ENCODE data around the gene FHOD3. TPM values are rescaled to one million over a fixed set of nuclear protein-coding genes. Genes with fewer than 3 reads are reported as not detected.
A peak's percentile ranks its signal among the peaks of the same experiment; 100 is the strongest.

FHOD3 gene
- under 0.01 TPM in 2 replicates for total RNA-seq

DNA sequence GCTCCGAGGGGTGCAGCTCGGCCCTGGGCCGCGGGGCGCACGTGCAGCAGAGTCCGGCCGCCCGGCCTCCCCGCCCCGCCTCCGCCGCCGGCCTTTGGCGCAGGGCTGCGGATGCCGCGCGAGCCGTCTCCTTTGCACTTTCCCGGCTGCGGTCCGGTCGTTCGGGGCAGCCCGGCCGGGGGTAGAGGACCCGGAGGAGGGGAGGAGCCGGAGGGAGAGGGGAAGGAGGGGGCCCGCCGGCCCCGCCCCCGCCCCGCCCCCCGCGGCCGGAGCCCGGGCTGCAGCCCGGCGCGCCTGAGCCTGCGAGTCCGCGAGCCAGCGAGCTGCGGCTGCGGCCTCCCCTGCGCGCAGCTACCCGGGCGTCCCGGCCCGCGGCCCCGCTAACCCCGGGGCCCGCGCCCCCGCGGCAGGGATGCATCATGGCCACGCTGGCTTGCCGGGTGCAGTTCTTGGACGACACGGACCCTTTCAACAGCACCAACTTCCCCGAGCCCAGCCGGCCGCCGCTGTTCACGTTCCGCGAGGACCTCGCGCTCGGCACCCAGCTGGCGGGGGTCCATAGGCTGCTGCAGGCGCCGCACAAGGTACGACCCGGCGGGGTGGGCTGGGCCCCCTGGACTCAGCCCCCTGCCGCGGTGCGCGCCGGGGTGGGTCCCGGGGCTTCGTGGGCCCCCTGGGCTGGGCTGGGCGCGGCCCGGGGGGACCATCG is at the start of gene FHOD3:
Gene FHOD3 (plus strand): TSS at position 297 of the 709 bp plus-strand sequence. CDS start 123 bp downstream, at position 420.
- peak in 1 of 2 donors; percentile 46 for DNase-seq (ENCODE audit: low read depth in 2 of 2)

DNA sequence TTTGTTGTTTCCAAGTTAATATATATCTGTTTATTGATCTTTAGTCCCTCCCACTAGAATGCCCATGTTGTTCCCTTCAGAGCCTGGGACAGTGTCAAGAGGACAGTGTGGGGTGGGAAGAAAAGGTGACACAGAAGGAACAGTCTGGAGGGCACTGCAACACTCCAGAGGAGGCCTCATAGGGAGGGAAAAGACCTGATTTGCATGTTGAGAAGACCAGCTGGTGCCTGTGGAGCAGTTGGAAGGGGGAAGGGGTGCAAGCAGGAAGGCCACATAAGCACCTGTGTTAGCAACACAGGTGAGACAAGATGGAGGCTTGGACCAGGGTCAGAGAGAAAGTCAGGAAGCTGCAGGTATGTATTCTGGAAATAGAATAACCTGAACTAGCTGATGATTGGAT is 48.1 kb upstream of the FHOD3 start:
- DNase-seq (ENCODE audit: low read depth in 2 of 2) = no peak

GRCh38 chr18:36250827-36251226 is 46.7 kb upstream of the FHOD3 start:
- no peak for DNase-seq (ENCODE audit: low read depth in 2 of 2)

DNA sequence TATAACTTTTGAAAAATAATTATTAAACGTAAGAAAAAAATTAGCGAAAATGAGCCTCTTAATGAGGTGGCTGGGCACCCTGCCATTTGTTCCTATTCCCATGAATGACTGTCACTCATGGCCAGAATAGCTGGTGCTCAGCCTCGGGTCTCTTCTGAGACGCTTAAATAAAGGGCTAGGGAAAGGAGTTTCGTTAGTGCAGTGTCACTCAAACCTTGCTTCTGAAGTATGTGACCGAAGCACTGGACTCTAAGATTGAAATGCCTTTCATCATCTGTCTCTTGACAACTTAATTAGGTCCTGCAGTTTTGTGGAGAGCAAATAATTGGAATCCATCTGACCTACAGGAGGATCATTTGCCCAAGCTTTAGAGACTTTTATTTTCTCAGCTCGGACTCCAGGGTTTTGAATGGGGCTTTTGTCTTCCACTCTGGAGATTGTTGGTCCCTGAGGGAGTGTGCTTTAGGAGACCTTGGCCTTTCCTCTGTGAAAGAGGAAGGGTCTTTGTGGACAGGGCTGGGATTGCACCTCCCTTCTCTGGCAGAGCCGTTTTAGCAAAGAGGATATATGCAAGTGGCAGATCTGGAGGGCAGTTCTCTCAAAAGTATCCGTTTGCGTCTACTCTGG is 42.3 kb upstream of the FHOD3 start:
- DNase-seq (ENCODE audit: low read depth in 2 of 2) = no peak

DNA sequence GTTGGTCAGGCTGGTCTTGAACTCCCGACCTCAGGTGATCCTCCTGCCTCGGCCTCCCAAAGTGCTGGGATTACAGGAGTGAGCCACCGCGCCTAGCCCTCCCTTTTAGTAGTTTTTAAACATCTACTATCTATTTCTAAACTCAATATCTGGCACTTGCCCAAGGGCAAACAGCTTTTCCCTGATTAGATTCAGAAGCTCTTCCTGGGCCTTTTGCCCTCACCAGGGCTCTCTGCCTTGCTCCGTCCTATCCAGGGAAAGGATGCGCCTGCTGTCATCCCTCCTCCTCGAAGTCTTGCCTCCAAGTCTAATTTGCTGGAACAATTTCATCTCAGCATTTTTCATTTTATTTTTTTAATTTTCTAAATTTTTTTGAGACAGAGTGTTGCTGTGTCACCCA is 41.4 kb upstream of the FHOD3 start:
- DNase-seq (ENCODE audit: low read depth in 2 of 2) = no peak

GRCh38 chr18:36262971-36263370 is 34.5 kb upstream of the FHOD3 start:
- DNase-seq (ENCODE audit: low read depth in 2 of 2) = no peak

- DNase-seq (ENCODE audit: low read depth in 2 of 2) = no peak
Observed at GRCh38 chr18:36264283-36264682, 33.2 kb upstream of the FHOD3 start.

DNA sequence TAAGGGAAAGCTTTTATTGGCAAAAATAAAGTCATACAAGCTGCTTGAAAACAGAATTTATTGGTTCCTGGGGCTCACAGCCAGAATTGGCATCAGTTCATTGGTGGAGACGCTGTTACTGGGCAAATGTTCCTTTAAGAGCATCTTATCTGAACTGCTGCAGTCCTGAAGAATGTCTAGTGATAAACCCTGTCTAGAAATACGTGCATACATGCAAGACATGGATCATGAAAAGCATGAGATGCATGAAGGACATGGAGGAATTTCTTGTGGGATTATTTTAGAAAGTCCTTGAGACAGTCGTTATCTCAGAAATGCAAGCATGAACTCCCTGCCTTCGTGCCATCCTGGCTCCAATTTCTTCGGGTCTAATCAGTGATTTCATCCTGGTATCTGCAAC is 32.5 kb upstream of the FHOD3 start:
- no peak for DNase-seq (ENCODE audit: low read depth in 2 of 2)

DNA sequence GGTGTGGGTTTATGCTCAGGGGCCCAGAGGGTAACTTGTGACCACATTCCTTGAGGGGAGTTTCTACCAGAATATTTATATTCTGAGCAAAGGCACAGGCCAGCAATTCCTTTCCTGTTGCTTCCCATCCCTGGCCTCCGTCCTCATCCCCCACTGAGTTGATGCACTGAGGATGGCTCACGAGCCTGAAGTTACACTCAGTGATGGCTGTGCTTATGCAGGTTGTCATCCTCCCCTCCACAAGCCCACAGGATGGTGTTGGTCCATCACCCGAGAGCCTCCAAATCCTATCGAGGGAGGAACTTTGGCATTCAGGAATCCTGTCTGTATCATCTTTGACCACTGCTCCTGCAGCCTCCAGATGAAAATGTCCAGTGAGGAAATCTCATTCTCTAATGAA is 28.4 kb upstream of the FHOD3 start:
- no peak for DNase-seq (ENCODE audit: low read depth in 2 of 2)

GRCh38 chr18:36271153-36271552 is 26.4 kb upstream of the FHOD3 start:
- no peak for DNase-seq (ENCODE audit: low read depth in 2 of 2)

DNA sequence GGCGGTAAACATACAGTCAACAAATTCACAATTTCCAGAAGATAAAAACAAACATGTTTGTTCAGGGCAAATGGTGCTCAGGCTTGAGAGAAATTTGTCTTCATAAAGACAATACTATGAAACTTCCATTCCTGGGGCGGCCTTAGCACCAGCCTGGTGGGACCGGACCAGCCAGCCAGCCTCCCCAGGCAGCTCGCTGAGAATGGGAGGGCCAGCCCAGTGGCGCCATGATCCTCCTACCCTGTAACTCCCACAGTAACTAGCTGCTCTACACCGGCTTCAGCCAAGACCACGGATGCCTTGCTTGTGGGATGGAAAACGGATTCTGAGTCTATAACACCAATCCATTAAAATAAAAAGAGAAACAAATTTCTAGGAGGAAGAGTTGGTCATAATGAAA is 24.2 kb upstream of the FHOD3 start:
- DNase-seq (ENCODE audit: low read depth in 2 of 2) = no peak

GRCh38 chr18:36274083-36274715 is 23.3 kb upstream of the FHOD3 start:
- no peak for DNase-seq (ENCODE audit: low read depth in 2 of 2)

DNA sequence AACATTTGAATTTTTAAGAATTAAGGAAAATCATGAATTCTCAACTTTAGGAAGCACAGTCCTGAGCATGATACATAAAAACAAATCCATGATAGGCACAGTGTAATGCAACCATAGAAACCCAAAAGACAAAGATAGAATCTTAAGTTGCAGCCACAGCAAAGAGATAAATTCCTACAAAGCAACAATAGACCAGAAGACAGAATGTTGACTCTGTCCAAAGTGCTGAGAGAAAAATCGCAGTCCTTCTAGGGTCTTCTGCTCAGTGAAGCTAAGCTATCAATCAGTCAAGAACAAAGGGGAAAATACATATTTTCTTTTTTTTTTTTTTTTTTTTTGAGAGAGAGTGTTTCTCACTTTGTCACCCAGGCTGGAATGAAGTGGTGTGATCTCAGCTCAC is 22.0 kb upstream of the FHOD3 start:
- no peak for DNase-seq (ENCODE audit: low read depth in 2 of 2)

DNA sequence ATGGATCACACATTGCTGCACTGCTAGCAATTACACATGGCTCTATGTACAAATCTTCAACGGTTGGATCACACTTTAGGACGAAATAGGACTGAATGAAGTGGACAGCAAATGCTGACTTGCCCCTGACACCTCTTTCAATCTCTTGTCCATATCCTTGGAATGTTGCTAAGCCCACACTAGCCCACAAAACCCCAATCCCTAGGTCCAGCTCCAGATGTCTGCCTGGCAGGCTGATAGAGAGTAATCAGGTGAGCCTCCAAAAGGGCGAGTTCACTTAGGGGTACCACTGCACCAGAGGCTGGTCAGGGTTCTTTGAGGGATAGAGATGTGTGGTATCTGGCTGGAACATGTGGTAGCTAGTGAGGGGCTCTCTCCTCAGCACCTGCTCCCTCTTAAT is 18.5 kb upstream of the FHOD3 start:
- DNase-seq (ENCODE audit: low read depth in 2 of 2) = no peak

- DNase-seq (ENCODE audit: low read depth in 2 of 2) = no peak
Observed at GRCh38 chr18:36281936-36282335, 15.6 kb upstream of the FHOD3 start.

DNA sequence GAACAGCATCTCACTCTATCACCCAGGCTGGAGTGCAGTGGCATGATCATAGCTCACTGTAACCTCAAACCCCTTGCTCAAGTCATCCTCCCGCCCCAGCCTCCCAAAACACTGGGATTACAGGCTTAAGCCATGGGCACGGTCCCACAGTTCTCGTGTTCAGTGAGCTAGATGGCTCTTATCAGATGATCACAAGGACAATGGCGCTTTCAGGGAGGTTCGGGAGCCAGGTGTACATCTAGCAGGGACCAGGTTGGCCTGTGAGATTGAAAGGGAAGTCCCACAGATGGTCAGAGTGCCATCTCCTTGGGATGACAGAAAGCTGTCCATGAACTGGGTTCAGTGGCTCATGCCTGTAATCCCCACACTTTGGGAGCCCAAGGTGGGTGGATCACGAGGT is 14.1 kb upstream of the FHOD3 start:
- DNase-seq (ENCODE audit: low read depth in 2 of 2) = no peak

DNA sequence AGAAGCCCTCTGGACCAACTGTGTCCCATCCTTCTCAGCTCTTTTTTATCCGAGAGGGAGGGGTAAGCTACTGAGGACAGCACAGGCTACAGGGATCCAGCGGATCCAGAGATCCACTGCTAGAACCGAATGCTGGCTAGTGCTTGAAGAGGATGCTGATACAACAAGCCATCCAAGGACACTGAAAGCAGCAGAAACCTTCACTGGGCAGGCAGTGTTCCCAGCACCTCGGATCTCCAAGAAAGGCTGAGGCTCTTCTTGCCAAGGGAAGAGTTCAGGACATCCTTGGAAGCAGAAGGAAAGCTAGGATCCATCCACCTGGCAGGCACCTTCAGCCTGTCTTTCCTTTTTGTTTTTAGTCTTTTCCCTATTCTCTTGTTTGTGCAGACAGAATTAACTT is 13.2 kb upstream of the FHOD3 start:
- no peak for DNase-seq (ENCODE audit: low read depth in 2 of 2)

DNA sequence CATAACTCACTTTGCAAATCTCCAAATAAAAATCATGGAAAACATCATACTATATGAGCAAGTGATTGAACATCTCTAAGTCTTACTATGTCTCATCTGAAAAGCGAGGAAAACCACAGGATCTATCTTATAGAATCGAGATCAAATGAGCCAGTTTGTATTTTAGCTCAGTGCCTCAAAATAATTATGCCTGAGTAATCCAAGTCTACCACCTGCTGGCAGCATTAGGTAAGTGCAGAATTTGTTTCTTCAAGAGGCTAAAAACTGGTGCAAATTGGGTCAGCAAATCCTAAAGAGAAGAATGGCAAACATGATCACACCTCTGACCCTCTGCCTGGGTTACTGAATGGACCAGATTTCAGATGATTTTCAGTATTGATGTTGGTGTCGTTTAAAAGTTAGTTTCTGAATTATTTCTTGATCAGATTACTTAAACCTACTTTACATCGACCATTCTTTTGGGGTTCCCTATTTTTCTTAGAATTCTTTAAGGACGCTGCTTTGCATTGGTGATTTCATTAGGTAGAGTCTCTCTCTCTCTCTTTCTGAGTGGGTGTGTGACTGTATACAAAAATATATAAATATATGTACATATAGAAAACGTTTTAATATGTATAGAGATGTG is 12.7 kb upstream of the FHOD3 start:
- peak; percentile 55 to 69 for DNase-seq (ENCODE audit: low read depth in 2 of 2)

GRCh38 chr18:36287653-36288052 is 9.9 kb upstream of the FHOD3 start:
- DNase-seq (ENCODE audit: low read depth in 2 of 2) = no peak

DNA sequence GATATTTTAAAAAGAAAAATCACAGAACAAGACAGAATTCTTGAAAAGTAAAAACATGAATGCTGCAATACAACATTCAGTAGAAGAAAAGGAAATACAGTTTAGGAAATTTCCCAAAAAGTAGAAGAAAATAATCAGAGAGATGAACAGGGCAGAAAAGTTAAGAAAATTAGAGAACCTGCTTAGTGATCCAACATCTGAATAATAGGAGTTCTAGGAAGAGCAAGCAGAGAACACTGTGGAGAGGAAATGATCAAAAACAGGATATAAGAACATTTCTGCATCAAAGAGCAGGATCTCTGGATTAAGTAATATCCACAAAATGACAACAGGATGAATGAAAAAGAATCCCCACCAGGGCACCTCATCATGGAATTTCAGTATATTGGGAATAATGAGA is 8.8 kb upstream of the FHOD3 start:
- no peak for DNase-seq (ENCODE audit: low read depth in 2 of 2)

DNA sequence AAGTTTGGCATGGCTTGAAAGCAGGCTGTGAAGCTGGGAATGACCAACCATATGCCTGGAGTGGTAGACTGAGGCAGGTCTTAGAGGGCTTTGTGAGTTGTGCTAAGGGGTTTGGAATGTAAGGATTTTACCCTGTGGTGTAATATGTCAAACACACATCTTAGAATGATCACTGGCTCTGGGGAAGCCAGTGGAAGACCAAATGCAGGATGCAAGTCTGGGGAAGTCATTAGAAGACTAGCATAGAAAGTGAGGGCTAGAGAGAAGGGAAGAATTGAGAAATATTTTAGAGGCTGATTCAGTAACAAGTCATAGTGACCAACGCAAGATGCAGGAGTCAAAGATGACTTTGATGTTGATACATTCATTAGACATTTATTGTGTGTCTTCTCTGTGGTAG is 3.5 kb upstream of the FHOD3 start:
- DNase-seq (ENCODE audit: low read depth in 2 of 2) = no peak

DNA sequence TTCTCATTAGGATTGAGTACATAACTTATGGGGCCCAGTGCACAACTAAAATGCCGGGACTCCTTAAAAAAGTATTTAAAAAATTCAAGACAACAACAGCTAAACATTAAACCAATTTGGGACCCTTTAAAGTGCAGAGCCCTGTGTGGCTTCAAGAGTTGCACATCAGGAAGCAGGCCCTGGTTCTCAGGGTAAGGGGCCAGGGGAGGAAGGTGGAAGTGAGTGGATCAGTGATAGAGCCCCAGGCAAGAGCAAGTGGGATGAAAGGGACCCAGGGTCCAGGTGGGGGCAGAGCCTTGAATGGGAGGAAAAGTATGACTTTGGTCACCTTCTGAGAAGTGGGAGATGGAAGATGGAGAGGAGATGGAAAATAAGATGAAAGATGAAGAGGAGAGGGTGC is 2.3 kb upstream of the FHOD3 start:
- DNase-seq (ENCODE audit: low read depth in 2 of 2) = no peak

GRCh38 chr18:36295880-36296301 is 1.6 kb upstream of the FHOD3 start:
- no peak for DNase-seq (ENCODE audit: low read depth in 2 of 2)

All from dermis microvascular lymphatic vessel endothelial cell (primary cell).